Fibroblast of lung (primary cell): ENCODE measurements around the gene DNAJC7. TPM values are rescaled to one million over a fixed set of nuclear protein-coding genes. Genes with fewer than 3 reads are reported as not detected.

Experiments
- DNase-seq, 2 donors: peaks; one replicate each; pipeline versions ENCODE4 v3.0.0 to v3.0.0-alpha.2; 2010; ENCODE audit warnings: low read depth in 2 of 2
- H2AFZ ChIP-seq: 2 replicates; pipeline ENCODE4 v1.5.1; 2012; ENCODE audit warnings: low read length, control low read depth, inconsistent platforms
- H3K27ac ChIP-seq: 2 replicates; pipeline ENCODE4 v1.5.1; 2011; ENCODE audit warnings: low read length, control low read depth; ENCODE audit not compliant: insufficient read depth
- H3K27me3 ChIP-seq: 2 replicates; pipeline ENCODE4 v1.5.1; 2011; ENCODE audit warnings: mild to moderate bottlenecking, low read length; ENCODE audit not compliant: control insufficient read depth, insufficient read depth
- H3K36me3 ChIP-seq: 2 replicates; pipeline ENCODE4 v1.5.1; 2011; ENCODE audit warnings: low read length; ENCODE audit not compliant: control insufficient read depth, insufficient read depth
- H3K4me1 ChIP-seq: 2 replicates; pipeline ENCODE4 v1.5.1; 2011; ENCODE audit warnings: low read length; ENCODE audit not compliant: control insufficient read depth, insufficient read depth; ENCODE audit errors: extremely low read depth
- H3K4me2 ChIP-seq: 2 replicates; pipeline ENCODE4 v1.5.1; 2011; ENCODE audit warnings: low read length, control low read depth; ENCODE audit not compliant: insufficient read depth; ENCODE audit errors: extremely low read depth
- H3K4me3 ChIP-seq, 4 experiments: fragments of 200-600 bp in 1 of 4; sonication (generic) in 1 of 4; replicated peaks in 1 of 4; 2 replicates each; pipeline ENCODE4 v1.5.1; 2011 to 2016; ENCODE audit warnings: low read length in 4 of 4, low read depth in 3 of 4, mild to moderate bottlenecking in 3 of 4, control low read depth in 2 of 4, inconsistent platforms in 1 of 4, mixed read lengths in 1 of 4; ENCODE audit not compliant: insufficient read depth in 1 of 4; ENCODE audit errors: control extremely low read depth in 1 of 4
- H3K79me2 ChIP-seq: 2 replicates; pipeline ENCODE4 v1.5.1; 2012; ENCODE audit warnings: mild to moderate bottlenecking, low read length, inconsistent platforms; ENCODE audit not compliant: control insufficient read depth, insufficient read depth
- H3K9ac ChIP-seq: 2 replicates; pipeline ENCODE4 v1.5.1; 2011; ENCODE audit warnings: mild to moderate bottlenecking, low read length, control low read depth; ENCODE audit not compliant: insufficient read depth
- H3K9me3 ChIP-seq: 2 replicates; pipeline ENCODE4 v1.5.1; 2012; ENCODE audit warnings: low read depth, low read length; ENCODE audit not compliant: control insufficient read depth, insufficient read depth
- H4K20me1 ChIP-seq: 2 replicates; pipeline ENCODE4 v1.5.1; 2011; ENCODE audit warnings: low read length; ENCODE audit not compliant: control insufficient read depth, insufficient read depth; ENCODE audit errors: extremely low read depth
- CTCF ChIP-seq, 2 donors: IDR thresholded peaks in 1 of 2; conservative IDR thresholded peaks in 1 of 2; 1 replicate in 1 of 2; 2 replicates in 1 of 2; pipeline ENCODE4 v1.5.1; 2011 to 2012; ENCODE audit warnings: low read length in 2 of 2, control low read depth in 1 of 2, inconsistent platforms in 1 of 2, low read depth in 1 of 2, mild to moderate bottlenecking in 1 of 2
- EZH2 ChIP-seq: IDR thresholded peaks from 2 replicates; pipeline ENCODE4 v1.5.1; 2012; ENCODE audit warnings: low read length, control low read depth, mild to moderate bottlenecking; ENCODE audit errors: missing control alignments
- polyA plus RNA-seq, 2 donors: library from polyadenylated mRNA; depleted of rRNA in 1 of 2; stranded (reverse) in 1 of 2; unstranded in 1 of 2; fragments of >200 nt; gene quantifications; 2 replicates each; pipeline ENCODE4 v1.2.1, GENCODE V29; 2011 to 2012; ENCODE audit warnings: missing spikeins in 1 of 2
- total RNA-seq: library from RNA; depleted of rRNA; stranded (reverse); fragments of >200 nt; gene quantifications from 2 replicates; pipeline ENCODE4 v1.2.1, GENCODE V29; 2014

DNAJC7 gene
- total and polyA plus RNA-seq, 2 donors (not counting 1 experiment from before 2014, with no cell fraction given): 53.5 to 78.8 TPM

GRCh38 chr17:41948762-41949460, 68.3 kb downstream of the DNAJC7 start:
- DNase-seq: no peak
- Histone ChIP-seq H3K4me1 (no peaks in the 10 kb centered on the region), H4K20me1 (no peaks in the 10 kb centered on the region)

GRCh38 chr17:41944943-41945342, 72.3 kb downstream of the DNAJC7 start:
- H2AFZ ChIP-seq: no peak overlapping the region
- TF ChIP-seq CTCF (conservative IDR thresholded peaks at IDR 0.05 in 1 of 2, IDR thresholded peaks at IDR 0.05 in 1 of 2; ENCODE audit: low read depth in 1 of 2, low read length in 2 of 2) (no peak), EZH2 (no peak)
- no peaks in the 10 kb centered on the region for H3K4me1 ChIP-seq
- no peaks in the 10 kb centered on the region for H3K27me3 ChIP-seq
- no peak overlapping the region for H3K4me2 ChIP-seq
- H3K27ac ChIP-seq: no peak overlapping the region
- H3K9ac ChIP-seq: no peak overlapping the region
- H3K36me3 ChIP-seq: no peaks in the 10 kb centered on the region
- H3K4me3 ChIP-seq: no peak overlapping the region
- DNase-seq: no peak
- H3K9me3 ChIP-seq: no peaks in the 10 kb centered on the region
- H3K79me2 ChIP-seq: no peaks in the 10 kb centered on the region
- no peaks in the 10 kb centered on the region for H4K20me1 ChIP-seq

More at GRCh38 chr17:41948762-41949460, 68.3 kb downstream of the DNAJC7 start:
- H3K9ac ChIP-seq: no peak overlapping the region
- TF ChIP-seq EZH2 (no peak), CTCF (conservative IDR thresholded peaks at IDR 0.05 in 1 of 2, IDR thresholded peaks at IDR 0.05 in 1 of 2; ENCODE audit: low read depth in 1 of 2, low read length in 2 of 2) (no peak)
- no peak overlapping the region for H3K27ac ChIP-seq
- no peak overlapping the region for H3K4me2 ChIP-seq
- H3K27me3 ChIP-seq: no peaks in the 10 kb centered on the region
- H3K4me3 ChIP-seq: no peak overlapping the region
- H3K36me3 ChIP-seq: no peaks in the 10 kb centered on the region
- H2AFZ ChIP-seq: no peak overlapping the region
- no peaks in the 10 kb centered on the region for H3K79me2 ChIP-seq
- no peaks in the 10 kb centered on the region for H3K9me3 ChIP-seq

DNA sequence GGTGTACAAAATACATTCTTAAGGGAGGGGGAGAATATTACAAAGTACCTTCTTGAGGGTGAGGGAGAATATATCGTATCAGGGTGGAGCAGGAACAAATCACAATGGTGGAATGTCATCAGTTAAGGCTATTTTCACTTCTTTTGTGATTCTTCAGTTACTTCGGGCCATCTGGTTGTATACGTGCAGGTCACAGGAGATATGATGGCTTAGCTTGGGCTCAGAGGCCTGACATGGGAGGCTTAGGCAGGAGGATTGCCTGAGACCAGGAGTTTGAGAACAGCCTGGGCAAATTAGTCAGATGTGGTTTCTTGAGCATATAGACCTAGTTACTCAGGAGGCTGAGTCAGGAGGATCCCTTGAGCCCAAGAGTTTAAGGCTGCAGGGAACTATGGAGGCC, 73.7 kb downstream of the DNAJC7 start:
- no peak overlapping the region for H3K4me3 ChIP-seq
- no peaks in the 10 kb centered on the region for H3K79me2 ChIP-seq
- no peak overlapping the region for H3K9ac ChIP-seq
- no peaks in the 10 kb centered on the region for H4K20me1 ChIP-seq
- H3K27me3 ChIP-seq: no peaks in the 10 kb centered on the region
- H3K4me2 ChIP-seq: no peak overlapping the region
- no peaks in the 10 kb centered on the region for H3K9me3 ChIP-seq
- H2AFZ ChIP-seq: no peak overlapping the region
- TF ChIP-seq EZH2 (no peak), CTCF (conservative IDR thresholded peaks at IDR 0.05 in 1 of 2, IDR thresholded peaks at IDR 0.05 in 1 of 2; ENCODE audit: low read depth in 1 of 2, low read length in 2 of 2) (no peak)
- no peak overlapping the region for H3K27ac ChIP-seq
- H3K36me3 ChIP-seq: no peaks in the 10 kb centered on the region
- no peaks in the 10 kb centered on the region for H3K4me1 ChIP-seq
- no peak for DNase-seq
